Right atrium auricular region (tissue), 2 donors: ENCODE results near the gene OBI1. TPM values are rescaled to one million over a fixed set of nuclear protein-coding genes. Genes with fewer than 3 reads are reported as not detected.

Experiments
- DNase-seq: peaks from one replicate; pipeline ENCODE4 v3.0.0-alpha.2; 2019; ENCODE audit warnings: low spot score
- H3K27ac ChIP-seq, 2 donors: fragments of 200-600 bp; sonication (generic); 1 replicate in 1 of 2; 2 replicates in 1 of 2; pipeline ENCODE4 v1.5.1; 2016 to 2019
- H3K27me3 ChIP-seq, 2 donors: fragments of 200-600 bp; sonication (generic); one replicate each; pipeline versions ENCODE4 v1.5.1 to v1.6.0; 2017 to 2019
- H3K36me3 ChIP-seq: fragments of 200-600 bp; sonication (generic); one replicate; pipeline ENCODE4 v1.5.1; 2016
- H3K4me1 ChIP-seq, 2 donors: fragments of 200-600 bp; sonication (generic); one replicate each; pipeline versions ENCODE4 v1.5.1 to v1.6.0; 2017 to 2019
- H3K4me3 ChIP-seq, 2 donors: fragments of 200-600 bp; sonication (generic); 1 replicate in 1 of 2; 2 replicates in 1 of 2; pipeline ENCODE4 v1.5.1; 2017 to 2019; ENCODE audit warnings: mild to moderate bottlenecking in 1 of 2, moderate library complexity in 1 of 2
- H3K9me3 ChIP-seq, 2 donors: fragments of 200-600 bp; sonication (generic); one replicate each; pipeline ENCODE4 v1.5.1; 2019
- CTCF ChIP-seq, 2 donors: fragments of 200-600 bp; sonication (generic); IDR thresholded peaks; one replicate each; pipeline ENCODE4 v1.5.1; 2019; ENCODE audit warnings: antibody characterized with exemption in 2 of 2
- total RNA-seq, 2 donors: library from RNA; depleted of rRNA; stranded (reverse); fragments of >200 nt; gene quantifications; one replicate each; pipeline ENCODE4 v1.1.0, GENCODE V29; 2016

The OBI1 gene
- total RNA-seq = 1 to 10 TPM; 6.1 to 7.3 TPM

GRCh38 chr13:78658630-78659449 lies at the start of gene OBI1:
TSS of gene OBI1 (minus strand) at chr13:78659155. CDS start at chr13:78659120, 35 bp downstream.
- Histone ChIP-seq H3K4me3 (peak within 1 kb of the TSS; percentile 83 to 91), H3K4me1 (peaks cover 0 to 17% of the 10 kb centered on the region in 2 donors), H3K27me3 (no peaks in the 10 kb centered on the region), H3K27ac (peak within 1 kb of the TSS; percentile 69 to 78), H3K9me3 (no peaks in the 10 kb centered on the region), H3K36me3 (no peaks in the 10 kb centered on the region)
- peak; percentile 91 for DNase-seq
- TF ChIP-seq CTCF (IDR thresholded peaks at IDR 0.05) = no peak

DNA sequence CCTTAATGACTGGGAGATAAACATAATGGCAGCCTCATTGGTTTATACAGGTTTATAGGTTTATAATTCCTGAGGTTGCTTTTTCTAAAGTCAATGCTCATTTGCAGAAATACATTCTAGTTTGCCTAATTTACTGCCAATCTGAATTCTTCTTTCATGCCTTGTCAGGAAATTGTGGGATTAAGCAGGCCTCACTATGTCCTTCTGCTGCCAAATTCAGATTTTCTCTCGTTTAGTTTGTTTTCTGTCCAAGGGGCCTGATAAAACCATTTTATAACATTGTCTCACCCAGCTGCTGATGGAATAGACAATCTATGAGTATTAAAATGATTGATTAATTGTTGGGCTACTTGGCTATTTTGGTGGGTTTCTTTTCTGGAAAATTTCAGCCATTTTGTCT lies 42.4 kb upstream of the OBI1 start:
- no peaks in the 10 kb centered on the region for H3K9me3 ChIP-seq
- TF ChIP-seq CTCF (IDR thresholded peaks at IDR 0.05) = no peak
- H3K36me3 ChIP-seq = no peaks in the 10 kb centered on the region
- no peaks in the 10 kb centered on the region for H3K27me3 ChIP-seq
- H3K4me1 ChIP-seq = no peaks in the 10 kb centered on the region
- no peak overlapping the region for H3K4me3 ChIP-seq
- H3K27ac ChIP-seq = no peak overlapping the region
- DNase-seq = no peak

DNA sequence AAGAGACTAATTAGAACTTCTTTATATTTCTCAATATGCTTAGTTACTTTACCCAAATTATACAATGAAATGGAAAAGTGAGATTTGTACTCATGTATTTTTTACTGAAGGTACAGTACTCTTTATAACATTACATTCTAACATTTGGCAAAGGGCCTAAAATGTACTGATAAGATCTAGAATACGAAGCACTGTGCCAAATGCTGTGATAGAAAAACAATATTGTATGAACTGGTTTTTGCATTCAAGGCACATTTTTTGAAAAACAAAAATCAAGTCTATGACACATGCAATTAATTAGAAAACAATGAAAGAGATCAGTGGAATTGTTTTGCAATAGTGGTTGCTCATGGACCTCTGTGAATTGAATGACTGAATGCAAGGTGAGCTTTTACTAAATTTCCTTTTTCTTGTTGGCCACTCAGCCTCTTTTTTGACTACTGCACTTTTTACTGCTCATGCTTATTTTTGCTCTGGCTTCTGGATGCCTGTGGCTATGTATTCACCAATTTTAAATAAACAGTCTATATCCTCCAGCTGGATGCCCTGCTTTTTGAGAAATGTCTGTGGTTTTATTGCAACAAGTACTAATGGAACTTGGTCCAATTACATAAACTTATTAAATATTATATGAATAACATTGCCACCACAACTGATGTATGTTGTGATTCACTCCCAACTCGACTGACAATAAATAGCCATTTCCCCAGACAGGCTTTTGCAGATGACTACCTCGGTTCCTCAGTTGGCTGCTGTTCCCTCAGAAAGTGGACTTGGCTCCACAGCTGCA lies 41.4 kb upstream of the OBI1 start:
- H3K4me3 ChIP-seq = no peak overlapping the region
- no peak for DNase-seq
- H3K4me1 ChIP-seq = no peaks in the 10 kb centered on the region
- no peaks in the 10 kb centered on the region for H3K9me3 ChIP-seq
- TF ChIP-seq CTCF (IDR thresholded peaks at IDR 0.05) = no peak
- no peaks in the 10 kb centered on the region for H3K36me3 ChIP-seq
- no peak overlapping the region for H3K27ac ChIP-seq
- H3K27me3 ChIP-seq = no peaks in the 10 kb centered on the region

DNA sequence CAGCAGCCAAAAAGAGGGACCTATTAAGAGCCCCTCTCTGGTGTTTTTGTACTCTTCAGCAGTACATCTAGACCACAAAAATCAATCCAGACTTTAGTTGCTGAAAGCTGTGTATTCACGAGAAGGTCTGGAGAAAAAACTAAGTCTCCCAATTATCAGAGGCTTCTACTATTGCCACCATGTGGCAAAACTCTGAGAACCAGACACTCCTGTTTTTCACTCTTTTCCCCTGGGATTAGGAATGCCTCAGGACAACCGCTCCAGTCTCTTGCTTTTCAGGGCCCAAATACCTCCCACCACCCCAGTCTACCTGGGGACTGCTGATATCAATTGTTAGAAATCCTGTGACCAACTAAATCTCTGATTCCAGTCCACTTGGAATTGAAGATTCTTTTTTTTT lies 30.1 kb upstream of the OBI1 start:
- DNase-seq = no peak
- no peaks in the 10 kb centered on the region for H3K9me3 ChIP-seq
- H3K4me1 ChIP-seq = no peaks in the 10 kb centered on the region
- H3K4me3 ChIP-seq = no peak overlapping the region
- no peaks in the 10 kb centered on the region for H3K36me3 ChIP-seq
- TF ChIP-seq CTCF (IDR thresholded peaks at IDR 0.05) = peak in 1 of 2 donors; percentile 29
- no peak overlapping the region for H3K27ac ChIP-seq
- H3K27me3 ChIP-seq = no peaks in the 10 kb centered on the region

- no peaks in the 10 kb centered on the region for H3K27me3 ChIP-seq
- H3K27ac ChIP-seq = no peak overlapping the region
- no peaks in the 10 kb centered on the region for H3K4me1 ChIP-seq
- DNase-seq = no peak
- H3K4me3 ChIP-seq = no peak overlapping the region
- no peaks in the 10 kb centered on the region for H3K36me3 ChIP-seq
- H3K9me3 ChIP-seq = no peaks in the 10 kb centered on the region
- no peak for TF ChIP-seq CTCF (IDR thresholded peaks at IDR 0.05)
Measured at GRCh38 chr13:78686461-78686860, 27.5 kb upstream of the OBI1 start.
